Activated naive CD8-positive, alpha-beta T cell (primary cell): ENCODE data around the gene WNK3.

ENCODE experiments used
- H3K27ac Mint-ChIP-seq: one replicate; pipeline ENCODE4 v1.8.0; 2021; ENCODE audit warnings: mixed read lengths
- H3K27me3 Mint-ChIP-seq: one replicate; pipeline ENCODE4 v1.8.0; 2021; ENCODE audit warnings: mixed read lengths
- H3K36me3 Mint-ChIP-seq: one replicate; pipeline ENCODE4 v1.8.0; 2021; ENCODE audit warnings: mixed read lengths
- H3K4me1 Mint-ChIP-seq: one replicate; pipeline ENCODE4 v1.8.0; 2021; ENCODE audit warnings: low read depth, mixed read lengths
- H3K4me3 Mint-ChIP-seq: one replicate; pipeline ENCODE4 v1.8.0; 2021; ENCODE audit warnings: mild to moderate bottlenecking, mixed read lengths
- H3K9me3 Mint-ChIP-seq: one replicate; pipeline ENCODE4 v1.8.0; 2021; ENCODE audit warnings: low read depth, mixed read lengths

Gene WNK3

DNA sequence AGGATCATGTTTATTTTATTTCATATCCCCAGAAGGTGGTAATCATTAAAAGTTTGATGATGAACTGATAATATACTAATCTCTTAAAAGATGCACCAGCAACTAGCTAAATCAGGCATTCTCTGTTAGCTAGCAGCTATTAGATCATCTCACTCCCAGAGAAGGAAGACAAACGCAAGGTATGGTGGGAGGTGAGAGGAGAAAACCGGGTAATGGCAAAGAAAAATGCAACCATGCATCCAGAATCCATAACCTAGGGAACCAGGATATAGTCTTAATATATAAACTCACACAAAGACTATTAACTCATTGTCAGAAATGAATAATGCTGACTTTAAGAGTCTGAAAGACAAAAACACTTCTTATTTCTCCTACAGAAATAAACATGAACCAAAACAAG lies 66.1 kb downstream of the WNK3 start:
- no peaks in the 10 kb centered on the region for H3K9me3 Mint-ChIP-seq
- no peaks in the 10 kb centered on the region for H3K27me3 Mint-ChIP-seq
- no peaks in the 10 kb centered on the region for H3K4me1 Mint-ChIP-seq
- no peaks in the 10 kb centered on the region for H3K36me3 Mint-ChIP-seq
- no peak overlapping the region for H3K27ac Mint-ChIP-seq
- H3K4me3 Mint-ChIP-seq: no peak overlapping the region

DNA sequence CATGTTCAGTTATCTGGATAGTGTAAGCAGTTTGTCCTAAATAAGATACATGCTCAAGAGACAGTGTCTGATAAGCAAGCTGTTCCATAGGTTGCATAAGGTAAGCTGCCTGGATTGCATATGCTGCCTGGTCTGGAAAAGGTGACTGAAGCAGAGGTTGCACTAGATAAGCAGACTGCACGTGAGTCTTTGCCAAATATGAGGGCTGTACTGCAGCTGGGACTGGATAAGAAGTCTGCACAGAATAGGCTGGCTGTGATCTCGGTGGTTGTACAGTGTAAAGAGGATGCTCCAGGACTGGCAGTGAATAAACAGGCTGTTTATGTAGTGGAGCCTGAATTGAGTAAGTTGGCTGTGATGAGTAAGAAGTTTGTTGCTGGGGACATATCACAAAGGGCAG lies 68.9 kb downstream of the WNK3 start:
- Mint-ChIP-seq H3K27me3 (no peaks in the 10 kb centered on the region), H3K4me3 (no peak overlapping the region), H3K4me1 (no peaks in the 10 kb centered on the region), H3K27ac (no peak overlapping the region), H3K9me3 (no peaks in the 10 kb centered on the region), H3K36me3 (no peaks in the 10 kb centered on the region)

DNA sequence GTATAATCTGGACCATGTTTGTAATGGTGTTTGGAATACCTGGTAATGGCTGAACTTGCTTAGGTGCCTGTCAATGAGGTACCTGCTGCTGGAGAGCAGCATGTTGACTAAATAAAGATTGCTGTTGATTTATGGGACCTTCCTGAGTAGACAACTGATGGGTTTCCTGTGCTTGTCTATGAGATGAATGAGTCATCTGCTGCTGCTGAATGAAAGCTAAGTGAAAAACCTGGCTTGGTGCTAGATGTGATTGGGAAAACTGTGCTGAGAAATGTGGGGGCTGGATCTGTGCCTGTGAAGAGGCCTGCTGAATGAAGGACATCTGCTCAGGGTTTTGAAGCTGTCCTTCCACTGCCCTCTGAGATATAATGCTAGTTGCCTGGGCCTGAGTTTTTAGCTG lies 69.6 kb downstream of the WNK3 start:
- H3K4me1 Mint-ChIP-seq: no peaks in the 10 kb centered on the region
- no peak overlapping the region for H3K27ac Mint-ChIP-seq
- H3K36me3 Mint-ChIP-seq: no peaks in the 10 kb centered on the region
- no peaks in the 10 kb centered on the region for H3K9me3 Mint-ChIP-seq
- no peak overlapping the region for H3K4me3 Mint-ChIP-seq
- H3K27me3 Mint-ChIP-seq: no peaks in the 10 kb centered on the region

DNA sequence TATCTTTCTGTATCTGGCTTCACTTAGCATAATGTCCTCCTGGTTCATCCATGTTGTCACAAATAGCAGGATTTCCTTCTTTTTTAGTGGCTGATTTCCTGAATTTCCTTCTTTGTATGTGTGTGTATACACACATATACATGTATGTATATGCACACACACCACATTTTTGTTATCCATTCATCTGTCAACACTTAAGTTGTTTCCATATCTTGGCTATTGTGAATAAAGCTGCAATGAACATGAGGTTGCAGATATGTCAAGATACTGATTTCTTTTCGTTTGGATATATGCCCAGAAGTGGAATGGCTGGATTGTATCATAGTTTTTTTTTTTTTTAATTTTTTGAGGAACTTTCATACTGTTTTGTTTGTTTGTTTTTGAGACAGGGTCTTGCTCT lies 76.2 kb downstream of the WNK3 start:
- H3K9me3 Mint-ChIP-seq: no peaks in the 10 kb centered on the region
- no peak overlapping the region for H3K27ac Mint-ChIP-seq
- no peaks in the 10 kb centered on the region for H3K27me3 Mint-ChIP-seq
- no peaks in the 10 kb centered on the region for H3K4me1 Mint-ChIP-seq
- no peak overlapping the region for H3K4me3 Mint-ChIP-seq
- no peaks in the 10 kb centered on the region for H3K36me3 Mint-ChIP-seq

DNA sequence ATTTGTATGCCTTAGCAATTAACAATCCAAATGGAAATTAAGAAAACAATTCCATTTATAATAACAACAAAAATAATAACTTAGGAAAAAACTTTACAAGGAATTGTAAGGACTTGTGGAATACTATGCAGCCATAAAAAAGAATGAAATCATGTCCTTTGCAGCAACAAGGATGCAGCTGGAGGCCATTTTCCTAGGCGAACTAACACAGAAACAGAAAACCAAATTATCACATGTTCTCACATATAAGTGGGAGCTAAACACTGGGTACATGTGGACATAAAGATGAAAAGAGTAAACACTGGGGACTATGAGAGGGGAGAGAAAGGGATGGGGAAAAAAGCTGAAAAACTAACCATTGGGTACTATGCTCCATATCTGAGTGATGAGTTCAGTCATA lies 77.4 kb downstream of the WNK3 start:
- Mint-ChIP-seq H3K27me3 (no peaks in the 10 kb centered on the region), H3K9me3 (no peaks in the 10 kb centered on the region), H3K4me3 (no peak overlapping the region), H3K36me3 (no peaks in the 10 kb centered on the region), H3K27ac (no peak overlapping the region), H3K4me1 (no peaks in the 10 kb centered on the region)

DNA sequence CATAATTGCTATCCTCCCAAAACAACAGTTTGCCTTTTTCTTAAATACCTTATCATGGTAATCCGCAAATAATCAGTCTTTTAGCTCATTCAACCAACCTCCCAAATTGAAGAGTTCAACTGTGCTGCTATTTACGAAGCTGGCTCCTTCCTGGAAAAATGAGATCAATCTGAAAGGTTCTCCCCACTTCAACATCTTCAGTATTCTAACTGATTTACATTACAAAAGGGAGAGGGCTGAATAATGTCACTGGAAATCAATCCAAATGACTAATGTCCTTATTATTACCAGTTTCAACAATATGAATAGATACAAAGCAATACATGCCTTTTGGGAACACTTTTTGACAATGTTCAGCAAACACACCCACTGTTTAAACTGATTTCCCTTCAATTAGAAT lies 86.2 kb downstream of the WNK3 start:
- no peak overlapping the region for H3K4me3 Mint-ChIP-seq
- no peaks in the 10 kb centered on the region for H3K36me3 Mint-ChIP-seq
- no peaks in the 10 kb centered on the region for H3K9me3 Mint-ChIP-seq
- H3K4me1 Mint-ChIP-seq: no peaks in the 10 kb centered on the region
- H3K27me3 Mint-ChIP-seq: no peaks in the 10 kb centered on the region
- H3K27ac Mint-ChIP-seq: no peak overlapping the region

DNA sequence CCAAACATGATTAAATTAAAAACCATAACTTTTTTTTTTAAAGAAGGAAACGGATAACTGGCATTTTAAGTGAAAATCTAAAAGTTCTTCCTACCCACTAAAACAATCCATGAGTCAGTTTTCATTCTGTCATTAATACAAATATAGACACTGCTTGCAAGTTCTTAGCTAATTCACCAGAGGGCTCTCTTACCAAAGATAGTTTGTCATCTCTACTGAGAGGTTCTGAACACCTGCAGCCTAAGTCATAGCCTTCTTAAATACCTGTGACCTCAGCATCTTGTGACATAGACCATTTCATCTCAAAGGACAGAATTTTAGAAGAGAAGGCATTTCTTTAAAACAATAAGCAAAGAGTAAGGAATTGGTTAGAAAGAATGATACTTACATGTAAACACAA lies 109.5 kb downstream of the WNK3 start:
- H3K27me3 Mint-ChIP-seq: no peaks in the 10 kb centered on the region
- H3K27ac Mint-ChIP-seq: no peak overlapping the region
- no peaks in the 10 kb centered on the region for H3K4me1 Mint-ChIP-seq
- no peak overlapping the region for H3K4me3 Mint-ChIP-seq
- H3K36me3 Mint-ChIP-seq: no peaks in the 10 kb centered on the region
- H3K9me3 Mint-ChIP-seq: no peaks in the 10 kb centered on the region

DNA sequence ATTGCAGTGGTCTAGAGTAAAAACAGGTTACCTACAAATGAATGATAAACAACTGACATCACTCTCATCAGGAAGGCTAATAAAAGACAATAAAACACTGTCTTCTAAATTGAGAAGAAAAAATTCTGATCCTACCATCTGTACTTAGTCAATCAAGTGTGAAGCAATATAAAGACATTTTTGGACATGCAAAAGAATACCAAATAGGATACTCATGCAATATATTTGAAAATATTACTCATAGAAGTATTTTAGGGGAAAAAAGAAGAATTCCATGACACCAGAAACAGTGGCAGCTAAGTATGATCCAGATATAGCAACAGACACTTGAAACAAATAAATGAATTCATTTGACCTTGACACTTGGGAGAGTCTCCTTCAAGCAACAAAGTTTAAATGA lies 111.0 kb downstream of the WNK3 start:
- no peak overlapping the region for H3K27ac Mint-ChIP-seq
- no peaks in the 10 kb centered on the region for H3K27me3 Mint-ChIP-seq
- H3K4me3 Mint-ChIP-seq: no peak overlapping the region
- H3K9me3 Mint-ChIP-seq: no peaks in the 10 kb centered on the region
- no peaks in the 10 kb centered on the region for H3K36me3 Mint-ChIP-seq
- H3K4me1 Mint-ChIP-seq: no peaks in the 10 kb centered on the region

DNA sequence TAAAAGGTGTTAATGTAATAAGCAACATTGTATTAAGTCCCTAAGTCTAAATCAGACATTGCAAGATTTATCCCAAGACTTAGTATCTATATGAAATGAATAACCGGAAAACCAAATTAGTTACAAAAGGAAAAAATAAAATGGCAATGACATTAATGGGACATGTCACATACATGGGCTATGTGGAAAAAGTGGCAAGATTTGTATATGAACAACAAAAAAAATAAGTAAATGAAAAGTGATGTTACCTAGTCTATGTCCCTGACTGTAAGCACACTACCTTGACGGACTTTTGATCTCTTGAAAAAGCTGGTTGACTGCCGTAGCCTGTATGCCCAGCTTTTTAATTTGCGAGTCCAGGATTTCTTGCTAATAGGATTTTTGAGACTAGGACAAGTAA lies 119.3 kb downstream of the WNK3 start:
- no peaks in the 10 kb centered on the region for H3K9me3 Mint-ChIP-seq
- H3K4me1 Mint-ChIP-seq: no peaks in the 10 kb centered on the region
- no peak overlapping the region for H3K4me3 Mint-ChIP-seq
- no peaks in the 10 kb centered on the region for H3K27me3 Mint-ChIP-seq
- H3K36me3 Mint-ChIP-seq: peaks cover 5% of the 10 kb centered on the region
- no peak overlapping the region for H3K27ac Mint-ChIP-seq

DNA sequence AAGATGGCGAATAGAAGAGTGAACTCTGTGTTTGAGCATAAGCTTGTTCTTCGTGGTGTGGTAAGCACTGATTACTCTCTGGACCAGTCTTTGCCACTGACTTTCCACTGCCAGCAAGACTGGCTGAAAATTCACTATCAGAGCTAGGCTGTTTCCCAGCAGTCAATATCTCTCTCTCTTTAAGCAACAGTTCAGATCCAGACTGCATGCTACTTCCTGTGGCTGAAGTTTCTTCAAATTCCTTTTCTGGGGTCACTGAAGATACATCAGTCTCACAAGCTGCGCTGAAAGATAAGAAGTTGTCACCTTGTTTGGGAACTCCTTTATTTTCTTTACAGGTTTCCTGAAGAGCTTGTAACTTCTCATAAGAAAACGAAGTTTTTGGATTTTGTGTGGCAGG lies 120.8 kb downstream of the WNK3 start:
- Mint-ChIP-seq H3K4me1 (no peaks in the 10 kb centered on the region), H3K9me3 (no peaks in the 10 kb centered on the region), H3K4me3 (no peak overlapping the region), H3K27ac (no peak overlapping the region), H3K36me3 (peaks cover 5% of the 10 kb centered on the region), H3K27me3 (no peaks in the 10 kb centered on the region)

DNA sequence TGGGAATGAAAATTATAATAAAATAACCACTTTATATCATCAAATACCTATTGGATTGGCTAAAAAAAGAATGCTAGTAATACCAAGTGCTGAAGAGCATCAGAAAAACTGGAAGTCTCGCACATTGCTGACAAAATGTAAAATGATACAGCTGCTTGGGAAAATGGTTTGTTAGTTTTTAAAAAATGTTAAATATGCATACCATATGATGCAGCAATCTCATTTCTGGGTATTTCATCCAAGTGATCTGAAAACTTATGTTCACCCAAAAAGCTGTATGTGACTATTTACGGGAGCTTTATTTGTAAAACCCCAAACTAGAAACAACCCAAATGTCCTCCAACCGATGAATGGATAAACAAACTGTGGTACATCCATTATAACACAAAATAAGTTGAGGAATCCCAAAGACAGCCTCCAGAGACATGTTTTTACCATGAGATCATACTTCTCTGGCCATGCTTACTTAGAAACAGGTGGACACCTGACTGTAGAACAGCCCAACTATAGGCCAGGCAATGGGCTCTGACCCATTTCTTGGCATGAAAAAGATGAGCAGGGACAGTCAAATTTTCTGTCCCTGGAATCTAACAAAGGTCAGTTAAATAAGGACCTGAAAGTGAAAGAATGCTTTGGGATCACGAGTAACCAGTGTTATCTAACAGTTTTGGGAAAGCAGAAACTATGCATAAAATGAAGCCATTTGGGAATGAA lies 127.3 kb downstream of the WNK3 start:
- H3K9me3 Mint-ChIP-seq: no peaks in the 10 kb centered on the region
- peaks cover 2% of the 10 kb centered on the region for H3K36me3 Mint-ChIP-seq
- no peaks in the 10 kb centered on the region for H3K27me3 Mint-ChIP-seq
- H3K4me3 Mint-ChIP-seq: no peak overlapping the region
- H3K4me1 Mint-ChIP-seq: no peaks in the 10 kb centered on the region
- H3K27ac Mint-ChIP-seq: no peak overlapping the region

DNA sequence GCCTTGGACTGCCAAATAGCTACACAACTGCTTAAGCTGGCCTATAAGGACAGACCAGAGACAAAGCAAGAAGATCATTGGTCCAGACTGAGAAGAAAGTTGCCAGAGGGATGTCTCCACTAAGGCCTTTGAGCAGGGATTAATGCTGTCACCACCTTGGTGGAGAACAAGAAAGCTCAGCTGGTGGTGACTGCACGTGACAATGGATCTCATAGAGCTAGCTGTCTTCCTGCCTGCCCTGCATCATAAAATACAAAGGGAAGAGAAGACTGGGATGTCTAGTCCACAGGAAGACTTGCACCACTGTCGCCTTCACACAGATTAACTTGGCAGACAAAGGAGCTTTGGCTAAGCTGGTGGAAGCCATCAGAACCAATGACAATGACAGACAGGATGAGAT lies 134.3 kb downstream of the WNK3 start:
- no peaks in the 10 kb centered on the region for H3K4me1 Mint-ChIP-seq
- H3K9me3 Mint-ChIP-seq: no peaks in the 10 kb centered on the region
- H3K27ac Mint-ChIP-seq: no peak overlapping the region
- no peaks in the 10 kb centered on the region for H3K27me3 Mint-ChIP-seq
- H3K4me3 Mint-ChIP-seq: no peak overlapping the region
- no peaks in the 10 kb centered on the region for H3K36me3 Mint-ChIP-seq

DNA sequence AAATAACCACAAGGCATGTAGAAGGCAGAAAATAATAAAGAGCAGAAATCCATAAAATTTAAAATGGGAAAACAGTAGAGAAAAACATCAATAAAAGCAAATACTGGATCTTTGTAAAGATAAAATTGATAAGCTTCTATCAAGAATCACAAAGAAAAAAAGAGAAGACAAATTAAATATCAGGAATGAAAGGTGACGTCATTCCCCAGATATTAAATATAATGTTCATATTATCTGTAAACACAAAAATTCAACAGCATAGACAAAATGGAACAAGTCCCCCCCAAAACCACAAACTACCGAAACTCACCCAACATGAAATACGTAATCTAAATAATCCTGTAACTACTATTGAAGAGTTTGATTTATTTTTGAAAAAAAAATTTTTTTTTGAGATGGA lies 144.2 kb downstream of the WNK3 start:
- Mint-ChIP-seq H3K27me3 (no peaks in the 10 kb centered on the region), H3K9me3 (no peaks in the 10 kb centered on the region), H3K36me3 (no peaks in the 10 kb centered on the region), H3K27ac (no peak overlapping the region), H3K4me1 (no peaks in the 10 kb centered on the region), H3K4me3 (no peak overlapping the region)

DNA sequence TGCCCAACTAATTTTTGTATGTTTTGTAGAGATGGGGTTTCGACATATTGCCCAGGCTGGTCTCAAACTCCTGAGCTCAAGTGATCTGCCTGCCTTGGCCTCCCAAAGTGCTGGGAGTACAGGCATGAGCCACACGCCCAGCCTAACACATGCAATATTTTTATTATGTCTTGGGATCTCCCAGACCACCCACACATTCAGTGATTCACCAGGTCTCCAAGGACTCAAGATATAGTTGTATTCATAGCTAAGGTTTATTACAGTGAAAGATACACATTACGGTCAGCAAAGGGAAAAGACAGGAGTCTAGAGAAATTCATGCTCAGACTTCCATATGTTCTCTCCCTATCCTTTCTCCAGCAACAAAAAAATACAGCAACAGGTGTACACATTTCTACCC lies 149.3 kb downstream of the WNK3 start:
- Mint-ChIP-seq H3K27me3 (no peaks in the 10 kb centered on the region), H3K4me1 (no peaks in the 10 kb centered on the region), H3K4me3 (no peak overlapping the region), H3K36me3 (no peaks in the 10 kb centered on the region), H3K9me3 (no peaks in the 10 kb centered on the region), H3K27ac (no peak overlapping the region)

DNA sequence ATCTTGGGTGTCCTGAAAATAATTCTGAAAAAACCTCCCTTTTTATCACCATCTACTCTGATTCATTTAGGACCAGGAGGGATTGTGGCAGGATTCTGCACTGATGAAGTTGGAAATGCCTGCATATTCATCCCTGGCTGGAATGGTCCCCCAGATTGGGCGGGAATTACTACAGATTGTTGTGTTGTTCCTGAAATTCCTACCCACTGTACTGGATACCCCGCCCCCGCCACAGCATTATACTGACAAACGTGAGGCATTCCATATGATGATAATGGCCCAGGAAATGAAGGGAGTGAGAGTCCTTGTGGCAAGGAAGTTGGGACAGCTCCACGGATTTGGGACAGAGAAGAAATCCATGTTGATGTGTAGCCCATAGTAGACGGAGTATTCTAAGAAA lies 159.6 kb downstream of the WNK3 start:
- H3K4me1 Mint-ChIP-seq: no peaks in the 10 kb centered on the region
- no peaks in the 10 kb centered on the region for H3K36me3 Mint-ChIP-seq
- peaks cover 2% of the 10 kb centered on the region for H3K27me3 Mint-ChIP-seq
- no peak overlapping the region for H3K4me3 Mint-ChIP-seq
- no peak overlapping the region for H3K27ac Mint-ChIP-seq
- no peaks in the 10 kb centered on the region for H3K9me3 Mint-ChIP-seq

DNA sequence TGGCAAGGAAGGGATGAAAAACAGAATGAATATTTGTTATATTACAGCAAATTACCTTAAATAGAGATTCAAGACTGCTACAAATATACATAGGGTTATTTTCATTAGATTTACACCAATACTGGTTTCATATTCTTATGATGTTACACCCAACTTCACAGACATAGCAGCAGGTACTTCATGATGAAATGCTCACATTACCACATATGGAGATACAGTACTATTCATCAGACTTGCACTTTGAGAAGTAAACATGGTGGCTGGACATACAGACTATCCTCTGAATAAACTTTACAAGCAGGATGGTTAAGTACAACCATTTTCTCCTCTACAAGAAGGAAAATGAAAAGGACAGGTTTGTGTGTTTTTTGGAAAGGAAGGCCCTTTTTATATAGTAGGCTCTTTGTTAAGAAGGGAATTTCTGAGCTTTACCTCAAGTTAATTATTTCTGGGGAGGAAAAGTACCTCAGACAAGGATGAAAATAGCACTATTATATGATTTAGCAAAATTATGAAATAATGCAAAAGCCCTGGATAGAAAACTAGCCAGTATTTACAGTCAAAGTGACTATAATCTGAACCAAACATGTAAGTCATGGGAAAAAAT lies 162.8 kb downstream of the WNK3 start:
- no peak overlapping the region for H3K27ac Mint-ChIP-seq
- no peak overlapping the region for H3K4me3 Mint-ChIP-seq
- no peaks in the 10 kb centered on the region for H3K4me1 Mint-ChIP-seq
- H3K9me3 Mint-ChIP-seq: no peaks in the 10 kb centered on the region
- H3K27me3 Mint-ChIP-seq: peaks cover 2% of the 10 kb centered on the region
- H3K36me3 Mint-ChIP-seq: no peaks in the 10 kb centered on the region
